ENCODE measurements around the gene ABTB2.

ABTB2 gene

DNA sequence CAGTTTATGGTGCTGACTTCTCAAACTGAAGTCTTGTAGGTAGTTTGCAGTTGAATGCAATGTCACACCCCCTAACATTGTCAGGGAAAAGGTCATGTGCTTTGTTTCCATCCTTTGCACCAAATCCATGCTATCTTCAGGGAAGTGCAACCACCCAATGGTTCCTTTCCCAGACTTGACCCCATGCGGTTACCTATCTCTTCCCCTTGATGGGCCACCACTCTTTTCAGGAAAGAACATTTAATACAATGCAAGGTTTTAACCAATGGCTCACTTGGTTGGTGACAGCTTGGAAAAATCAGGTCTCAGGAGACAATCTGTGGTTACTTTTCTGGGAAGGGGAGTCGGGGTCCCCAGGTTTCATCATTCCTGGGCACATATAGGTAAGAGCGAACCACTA, 2.1 kb downstream of the ABTB2 start:
- Histone ChIP-seq H3K4me3 (ENCODE audit: low read depth, low read length) (no peak overlapping the region; the same call in 1 of the 2 replicates), H3K27ac (no peak overlapping the region), H3K36me3 (peaks cover 10% of the 10 kb centered on the region), H3K9me3 (ENCODE audit: severe bottlenecking) (no peaks in the 10 kb centered on the region), H3K27me3 (ENCODE audit: insufficient read depth, low read depth, severe bottlenecking) (no peaks in the 10 kb centered on the region)
- no peak for DNase-seq
- TF ChIP-seq, protein P1, sequence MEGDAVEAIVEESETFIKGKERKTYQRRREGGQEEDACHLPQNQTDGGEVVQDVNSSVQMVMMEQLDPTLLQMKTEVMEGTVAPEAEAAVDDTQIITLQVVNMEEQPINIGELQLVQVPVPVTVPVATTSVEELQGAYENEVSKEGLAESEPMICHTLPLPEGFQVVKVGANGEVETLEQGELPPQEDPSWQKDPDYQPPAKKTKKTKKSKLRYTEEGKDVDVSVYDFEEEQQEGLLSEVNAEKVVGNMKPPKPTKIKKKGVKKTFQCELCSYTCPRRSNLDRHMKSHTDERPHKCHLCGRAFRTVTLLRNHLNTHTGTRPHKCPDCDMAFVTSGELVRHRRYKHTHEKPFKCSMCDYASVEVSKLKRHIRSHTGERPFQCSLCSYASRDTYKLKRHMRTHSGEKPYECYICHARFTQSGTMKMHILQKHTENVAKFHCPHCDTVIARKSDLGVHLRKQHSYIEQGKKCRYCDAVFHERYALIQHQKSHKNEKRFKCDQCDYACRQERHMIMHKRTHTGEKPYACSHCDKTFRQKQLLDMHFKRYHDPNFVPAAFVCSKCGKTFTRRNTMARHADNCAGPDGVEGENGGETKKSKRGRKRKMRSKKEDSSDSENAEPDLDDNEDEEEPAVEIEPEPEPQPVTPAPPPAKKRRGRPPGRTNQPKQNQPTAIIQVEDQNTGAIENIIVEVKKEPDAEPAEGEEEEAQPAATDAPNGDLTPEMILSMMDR (IDR thresholded peaks at IDR 0.05; ENCODE audit: low read depth, low read length) = no peak

DNA sequence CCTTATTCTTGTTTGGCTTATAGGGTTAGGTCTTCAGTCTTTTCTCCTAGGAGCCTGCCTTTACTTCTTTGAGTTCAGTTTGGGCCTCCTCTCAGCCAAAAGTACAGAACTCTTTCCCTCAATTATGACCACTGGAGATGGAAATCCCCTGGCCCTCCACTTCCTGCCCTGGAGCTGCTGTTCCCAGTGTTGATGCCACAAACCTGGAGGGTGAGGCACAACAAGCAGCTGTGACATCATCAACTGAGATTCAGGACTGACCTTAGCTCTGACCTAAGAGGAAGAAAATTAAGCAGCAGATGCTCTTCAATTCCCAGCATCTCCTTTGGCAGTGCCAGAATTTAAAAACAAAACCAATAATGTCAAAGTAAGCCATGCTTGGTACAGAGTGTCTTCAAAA, 3.0 kb downstream of the ABTB2 start:
- H3K27me3 ChIP-seq (ENCODE audit: insufficient read depth, low read depth, severe bottlenecking) = no peaks in the 10 kb centered on the region
- TF ChIP-seq, protein P1 (IDR thresholded peaks at IDR 0.05; ENCODE audit: low read depth, low read length) = no peak

DNA sequence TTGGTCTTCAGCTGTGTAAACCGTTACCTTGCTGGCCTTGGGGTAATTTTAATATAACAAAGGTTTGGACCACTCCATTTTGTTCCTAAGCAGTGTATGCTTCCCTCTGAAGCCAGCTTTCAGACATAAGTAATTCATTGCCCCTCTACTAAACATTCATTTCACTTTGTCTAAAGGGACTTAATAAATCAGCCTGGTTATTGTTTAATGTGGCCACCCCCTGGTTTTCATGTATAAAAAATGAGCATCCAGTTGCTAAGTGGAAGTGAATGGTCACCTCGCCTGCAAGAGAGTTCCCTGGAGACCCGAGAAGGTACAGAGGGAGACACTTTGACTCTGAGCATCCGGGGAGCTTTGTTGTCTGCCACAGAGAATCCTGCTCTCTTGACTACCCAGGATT, 3.9 kb downstream of the ABTB2 start:
- H3K36me3 ChIP-seq = peaks cover 12% of the 10 kb centered on the region
- no peaks in the 10 kb centered on the region for H3K27me3 ChIP-seq (ENCODE audit: insufficient read depth, low read depth, severe bottlenecking)
- no peak overlapping the region for H3K4me3 ChIP-seq (ENCODE audit: low read depth, low read length)
- no peak for DNase-seq
- H3K27ac ChIP-seq = no peak overlapping the region
- TF ChIP-seq, protein P1 (IDR thresholded peaks at IDR 0.05; ENCODE audit: low read depth, low read length) = no peak
- no peaks in the 10 kb centered on the region for H3K9me3 ChIP-seq (ENCODE audit: severe bottlenecking)

More for the DNA sequence above, 3.0 kb downstream of the ABTB2 start:
- H3K27ac ChIP-seq = no peak overlapping the region
- peaks cover 12% of the 10 kb centered on the region for H3K36me3 ChIP-seq
- DNase-seq = no peak
- no peaks in the 10 kb centered on the region for H3K9me3 ChIP-seq (ENCODE audit: severe bottlenecking)
- H3K4me3 ChIP-seq (ENCODE audit: low read depth, low read length) = no peak overlapping the region

DNA sequence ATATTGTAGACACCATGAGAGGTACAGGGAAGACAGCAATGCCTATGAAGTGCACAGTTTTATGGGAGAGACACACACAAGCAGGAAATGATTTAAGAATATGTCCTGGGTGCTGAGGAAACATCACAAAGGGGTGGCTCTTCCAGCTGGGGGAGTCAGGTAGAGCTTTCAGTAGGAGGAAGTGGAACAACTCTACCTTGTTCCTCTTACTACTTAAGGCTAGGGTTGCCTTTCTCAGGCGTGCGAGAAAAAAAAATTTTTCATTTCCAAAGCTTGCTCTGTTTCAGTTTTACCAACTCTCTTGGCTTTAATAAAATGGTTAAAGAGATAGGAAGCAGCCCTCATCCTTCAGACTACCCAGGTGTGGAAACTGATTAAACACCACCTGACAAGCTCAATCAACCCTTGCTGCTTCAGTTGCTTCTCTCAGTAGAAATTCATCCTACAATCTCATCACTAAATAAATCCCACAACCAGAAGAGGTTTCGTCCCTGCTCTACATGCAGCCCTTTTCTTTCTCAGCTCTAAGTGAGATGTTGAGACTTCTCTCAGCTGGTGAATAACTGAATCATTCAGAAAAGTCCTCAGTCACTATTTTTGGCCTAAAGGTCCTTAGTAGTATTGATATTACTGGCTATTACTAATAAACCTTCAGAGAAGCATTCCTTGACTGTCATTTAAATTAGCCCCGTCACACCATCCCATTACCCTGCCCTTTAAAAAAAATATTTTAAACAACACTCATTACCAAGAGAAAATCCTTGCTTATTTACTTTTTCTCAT, 5.9 kb downstream of the ABTB2 start:
- Histone ChIP-seq H3K9me3 (ENCODE audit: severe bottlenecking) (no peaks in the 10 kb centered on the region), H3K27me3 (ENCODE audit: insufficient read depth, low read depth, severe bottlenecking) (no peaks in the 10 kb centered on the region), H3K4me3 (ENCODE audit: low read depth, low read length) (no peak overlapping the region), H3K36me3 (peaks cover 12% of the 10 kb centered on the region), H3K27ac (no peak overlapping the region)
- DNase-seq = no peak
- TF ChIP-seq, protein P1 (IDR thresholded peaks at IDR 0.05; ENCODE audit: low read depth, low read length) = no peak

DNA sequence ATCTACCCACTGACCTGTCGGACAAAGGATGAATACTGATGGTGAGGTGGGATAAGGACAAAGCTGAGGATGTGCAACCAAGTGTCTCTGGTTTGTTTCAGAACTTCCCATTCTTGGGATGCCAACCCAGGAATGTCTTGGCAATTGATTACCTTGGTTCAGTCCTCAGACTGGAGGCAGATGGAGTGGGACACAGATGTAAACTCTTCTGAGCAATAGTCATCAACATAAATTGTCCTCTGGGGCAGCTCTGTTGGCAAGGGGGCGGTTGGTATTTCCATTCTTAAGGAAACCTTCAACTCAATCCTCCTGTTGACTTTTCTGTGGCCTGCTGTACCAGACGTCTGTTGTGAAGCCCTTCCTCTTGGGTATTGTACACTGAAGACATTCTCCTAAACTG, 6.8 kb downstream of the ABTB2 start:
- Histone ChIP-seq H3K4me3 (ENCODE audit: low read depth, low read length) (no peak overlapping the region), H3K9me3 (ENCODE audit: severe bottlenecking) (no peaks in the 10 kb centered on the region), H3K27ac (no peak overlapping the region), H3K27me3 (ENCODE audit: insufficient read depth, low read depth, severe bottlenecking) (no peaks in the 10 kb centered on the region), H3K36me3 (peaks cover 12% of the 10 kb centered on the region)
- no peak for DNase-seq
- TF ChIP-seq, protein P1 (IDR thresholded peaks at IDR 0.05; ENCODE audit: low read depth, low read length) = no peak

DNA sequence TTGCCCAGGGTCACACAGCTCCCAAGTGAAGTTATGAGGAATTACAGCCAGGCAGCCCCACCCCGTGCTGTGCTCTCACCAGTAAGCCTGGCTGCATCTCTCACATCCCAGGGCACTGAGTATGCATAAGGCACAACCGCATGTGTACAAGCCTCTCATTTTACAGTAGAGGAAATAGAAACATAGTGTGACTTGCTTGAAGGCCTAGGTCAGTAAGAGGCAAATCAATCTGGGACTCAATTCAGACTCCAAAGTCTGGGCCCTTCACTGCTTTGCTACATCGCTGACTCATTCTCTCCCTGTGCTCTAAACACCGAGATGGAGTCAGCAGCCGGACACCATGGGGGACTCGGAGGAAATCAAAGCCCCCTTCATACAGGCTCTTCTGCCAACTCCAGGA, 7.9 kb downstream of the ABTB2 start:
- no peak overlapping the region for H3K4me3 ChIP-seq (ENCODE audit: low read depth, low read length)
- DNase-seq = no peak
- no peaks in the 10 kb centered on the region for H3K27me3 ChIP-seq (ENCODE audit: insufficient read depth, low read depth, severe bottlenecking)
- H3K9me3 ChIP-seq (ENCODE audit: severe bottlenecking) = no peaks in the 10 kb centered on the region
- H3K27ac ChIP-seq = no peak overlapping the region
- TF ChIP-seq, protein P1 (IDR thresholded peaks at IDR 0.05; ENCODE audit: low read depth, low read length) = no peak
- H3K36me3 ChIP-seq = peaks cover 11% of the 10 kb centered on the region

Measured in WERI-Rb-1 (cell line).